GM23248 (cell line): ENCODE measurements around the gene UCMA.

Experiments
- EZH2 ChIP-seq: fragments of 200-600 bp; sonication (generic); IDR thresholded peaks from 2 replicates; pipeline ENCODE4 v1.6.1; 2018; ENCODE audit warnings: antibody characterized with exemption, mild to moderate bottlenecking; ENCODE audit not compliant: insufficient read depth, poor library complexity, severe bottlenecking
- EZH2phosphoT487 ChIP-seq: fragments of 200-600 bp; sonication (generic); IDR thresholded peaks from 2 replicates; pipeline ENCODE4 v1.6.1; 2018; ENCODE audit warnings: antibody characterized with exemption, moderate library complexity, mild to moderate bottlenecking, low read depth; ENCODE audit not compliant: insufficient read depth

GRCh38 chr10:13236638-13237037 is 2.5 kb upstream of the UCMA start:
- TF ChIP-seq EZH2phosphoT487 (no peak), EZH2 (no peak)
